HepG2 (cell line): ENCODE data around the gene DNAJB2. TPM values are rescaled to one million over a fixed set of nuclear protein-coding genes. Genes with fewer than 3 reads are reported as not detected.
A peak's percentile ranks its signal among the peaks of the same experiment; 100 is the strongest.

Source experiments
- BRCA1 ChIP-seq: sonication (generic); formaldehyde crosslinking; IDR thresholded peaks from 2 replicates; pipeline ENCODE4 v1.4.0; 2020; ENCODE audit warnings: missing genetic modification reagents
- GATAD2A ChIP-seq: IDR thresholded peaks from 2 replicates; pipeline ENCODE4 v1.6.1; 2016
- KLF13 ChIP-seq: sonication (generic); formaldehyde crosslinking; IDR thresholded peaks from 2 replicates; pipeline ENCODE4 v1.4.0; 2020; ENCODE audit warnings: mild to moderate bottlenecking, missing genetic modification reagents
- MED1 ChIP-seq: sonication (generic); formaldehyde crosslinking; IDR thresholded peaks from 2 replicates; pipeline ENCODE4 v1.4.0; 2020; ENCODE audit warnings: missing genetic modification reagents
- NFE2L1 ChIP-seq: sonication (generic); formaldehyde crosslinking; IDR thresholded peaks from 2 replicates; pipeline ENCODE4 v1.4.0; 2020; ENCODE audit warnings: missing genetic modification reagents, mild to moderate bottlenecking, borderline replicate concordance
- PAF1 ChIP-seq: IDR thresholded peaks from 2 replicates; pipeline ENCODE4 v1.6.1; 2016; ENCODE audit warnings: missing genetic modification reagents, missing compliant biosample characterization
- PAX8 ChIP-seq: sonication (generic); formaldehyde crosslinking; IDR thresholded peaks from 2 replicates; pipeline ENCODE4 v1.8.0; 2022; ENCODE audit warnings: mild to moderate bottlenecking, missing genetic modification reagents, borderline replicate concordance
- TCF12 ChIP-seq, 2 experiments: fragments of 450-650 bp in 1 of 2; sonication (generic) in 1 of 2; formaldehyde crosslinking in 1 of 2; IDR thresholded peaks; 2 replicates each; pipeline versions ENCODE4 v1.6.1 to v1.8.0; 2017 to 2022; ENCODE audit warnings: antibody characterized with exemption in 1 of 2, mild to moderate bottlenecking in 1 of 2, missing genetic modification reagents in 1 of 2, moderate library complexity in 1 of 2
- TEF ChIP-seq: sonication (generic); formaldehyde crosslinking; IDR thresholded peaks from 2 replicates; pipeline ENCODE4 v1.5.0; 2020; ENCODE audit warnings: missing genetic modification reagents
- UBTF ChIP-seq: sonication (generic); formaldehyde crosslinking; IDR thresholded peaks from 2 replicates; pipeline ENCODE4 v1.4.0; 2020; ENCODE audit warnings: mild to moderate bottlenecking, missing genetic modification reagents
- USF2 ChIP-seq, 2 experiments: sonication (generic) in 1 of 2; formaldehyde crosslinking in 1 of 2; IDR thresholded peaks; 2 replicates each; pipeline versions ENCODE4 v1.5.1 to v1.6.1; 2011 to 2020; ENCODE audit warnings: borderline replicate concordance in 1 of 2, low read depth in 1 of 2, low read length in 1 of 2, mild to moderate bottlenecking in 1 of 2, missing genetic modification reagents in 1 of 2, moderate library complexity in 1 of 2
- ZFYVE20 ChIP-seq: sonication (generic); formaldehyde crosslinking; IDR thresholded peaks from 2 replicates; pipeline ENCODE4 v1.8.0; 2023; ENCODE audit warnings: low read depth, mild to moderate bottlenecking, moderate library complexity, missing genetic modification reagents, borderline replicate concordance
- ZNF225 ChIP-seq: sonication (generic); formaldehyde crosslinking; IDR thresholded peaks from 2 replicates; pipeline ENCODE4 v1.4.0; 2020; ENCODE audit warnings: mild to moderate bottlenecking, missing genetic modification reagents
- ZNF367 ChIP-seq: sonication (generic); formaldehyde crosslinking; IDR thresholded peaks from 2 replicates; pipeline ENCODE4 v1.4.0; 2020; ENCODE audit warnings: missing genetic modification reagents, borderline replicate concordance
- ZNF775 ChIP-seq: sonication (generic); formaldehyde crosslinking; IDR thresholded peaks from 2 replicates; pipeline ENCODE4 v1.4.0; 2020; ENCODE audit warnings: missing genetic modification reagents, mild to moderate bottlenecking, moderate library complexity, borderline replicate concordance
- polyA plus RNA-seq, 8 experiments: library from polyadenylated mRNA; depleted of rRNA in 3 of 8; stranded (reverse) in 7 of 8; unstranded in 1 of 8; fragments of >200 nt; fragmentation: Illumina TruSeq in 4 of 8; extraction: Trizol in 4 of 8; gene quantifications; 2 replicates each; pipeline versions ENCODE4 v1.2.1 to v1.2.3, GENCODE V29; 2011 to 2016; ENCODE audit warnings: low read depth in 4 of 8, missing spikeins in 1 of 8, mixed read lengths in 1 of 8; ENCODE audit not compliant: insufficient read depth in 1 of 8
- total RNA-seq, 5 experiments: library from RNA; depleted of rRNA; stranded (reverse); fragments of >200 nt; fragmentation: Illumina TruSeq; extraction: Trizol; gene quantifications; 2 replicates each; pipeline ENCODE4 v1.2.3, GENCODE V29; 2016; ENCODE audit warnings: low read depth in 1 of 5
- TF ChIP-seq, protein P1 (sequence below): sonication (generic); formaldehyde crosslinking; IDR thresholded peaks from 2 replicates; pipeline ENCODE4 v1.4.0; 2020; ENCODE audit warnings: missing genetic modification reagents, borderline replicate concordance
- TF ChIP-seq, protein P2 (sequence below): sonication (generic); formaldehyde crosslinking; IDR thresholded peaks from 2 replicates; pipeline ENCODE4 v1.5.0; 2020; ENCODE audit warnings: mild to moderate bottlenecking, missing genetic modification reagents, moderate library complexity

DNAJB2 gene
- total and polyA plus RNA-seq, 2 of the 13 experiments (the other 11 are each of a cell fraction or from before 2014, with no cell fraction given) = 21.3 to 31.1 TPM

DNA sequence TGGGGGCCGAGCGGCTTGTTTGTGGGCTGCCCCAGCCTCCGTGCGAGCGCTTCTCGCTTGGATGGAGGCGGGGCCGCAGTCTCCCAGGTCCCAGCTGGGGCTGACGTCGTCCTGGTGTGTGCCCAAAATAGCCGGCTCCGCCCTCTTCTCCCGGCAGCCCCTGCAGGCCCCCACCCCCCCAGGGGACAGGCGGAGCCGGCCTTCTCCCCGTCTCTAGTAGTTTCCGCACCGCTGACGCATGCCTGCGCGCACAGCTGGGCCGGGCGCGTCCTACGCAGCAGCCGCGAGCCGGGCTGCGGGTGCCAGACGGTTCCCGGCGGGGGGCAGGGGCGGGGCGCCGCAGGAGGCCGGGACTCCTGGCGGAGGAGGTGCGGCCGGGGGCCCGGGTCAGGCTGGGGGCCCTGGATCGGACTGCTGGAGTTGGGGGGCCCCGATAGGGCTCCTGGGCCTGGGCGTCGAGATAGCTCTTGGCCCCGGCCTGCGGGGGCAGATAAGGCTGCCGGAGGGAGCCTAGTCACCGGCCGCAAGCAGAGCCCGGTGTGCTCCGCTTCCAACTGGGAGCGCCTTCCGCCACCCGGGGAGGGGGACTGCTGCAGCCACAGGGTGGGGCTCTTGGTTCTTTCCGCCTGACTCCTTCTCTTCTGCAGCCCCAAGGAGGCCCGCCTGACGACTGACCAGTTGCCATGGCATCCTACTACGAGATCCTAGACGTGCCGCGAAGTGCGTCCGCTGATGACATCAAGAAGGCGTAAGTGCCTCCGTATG, at the start of gene DNAJB2 (continued):
- TF ChIP-seq ZNF775 (CRISPR knock-in tag) = no peak
- TF ChIP-seq, protein P1, sequence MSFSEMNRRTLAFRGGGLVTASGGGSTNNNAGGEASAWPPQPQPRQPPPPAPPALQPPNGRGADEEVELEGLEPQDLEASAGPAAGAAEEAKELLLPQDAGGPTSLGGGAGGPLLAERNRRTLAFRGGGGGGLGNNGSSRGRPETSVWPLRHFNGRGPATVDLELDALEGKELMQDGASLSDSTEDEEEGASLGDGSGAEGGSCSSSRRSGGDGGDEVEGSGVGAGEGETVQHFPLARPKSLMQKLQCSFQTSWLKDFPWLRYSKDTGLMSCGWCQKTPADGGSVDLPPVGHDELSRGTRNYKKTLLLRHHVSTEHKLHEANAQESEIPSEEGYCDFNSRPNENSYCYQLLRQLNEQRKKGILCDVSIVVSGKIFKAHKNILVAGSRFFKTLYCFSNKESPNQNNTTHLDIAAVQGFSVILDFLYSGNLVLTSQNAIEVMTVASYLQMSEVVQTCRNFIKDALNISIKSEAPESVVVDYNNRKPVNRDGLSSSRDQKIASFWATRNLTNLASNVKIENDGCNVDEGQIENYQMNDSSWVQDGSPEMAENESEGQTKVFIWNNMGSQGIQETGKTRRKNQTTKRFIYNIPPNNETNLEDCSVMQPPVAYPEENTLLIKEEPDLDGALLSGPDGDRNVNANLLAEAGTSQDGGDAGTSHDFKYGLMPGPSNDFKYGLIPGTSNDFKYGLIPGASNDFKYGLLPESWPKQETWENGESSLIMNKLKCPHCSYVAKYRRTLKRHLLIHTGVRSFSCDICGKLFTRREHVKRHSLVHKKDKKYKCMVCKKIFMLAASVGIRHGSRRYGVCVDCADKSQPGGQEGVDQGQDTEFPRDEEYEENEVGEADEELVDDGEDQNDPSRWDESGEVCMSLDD (CRISPR knock-in tag) = 0 out of 2 replicates have a peak, but pooled peaks have one; percentile 42
- TF ChIP-seq ZNF225 (CRISPR knock-in tag) = no peak
- no peak for TF ChIP-seq NFE2L1 (CRISPR knock-in tag)
- TF ChIP-seq MED1 (CRISPR knock-in tag) = peak; percentile 75; the same call in 1 of the 2 replicates
- no peak for TF ChIP-seq PAF1 (CRISPR knock-in tag)
- peak; percentile 79 for TF ChIP-seq UBTF (CRISPR knock-in tag)
- TF ChIP-seq GATAD2A = peak; percentile 69
- no peak for TF ChIP-seq TCF12 (IDR thresholded peaks at IDR 0.05)
- TF ChIP-seq TCF12 (CRISPR knock-in tag; IDR thresholded peaks at IDR 0.05) = peak; percentile 85; the same call in 1 of the 2 replicates
- TF ChIP-seq BRCA1 (CRISPR knock-in tag) = 0 out of 2 replicates have a peak, but pooled peaks have one; percentile 45
- TF ChIP-seq, protein P2, sequence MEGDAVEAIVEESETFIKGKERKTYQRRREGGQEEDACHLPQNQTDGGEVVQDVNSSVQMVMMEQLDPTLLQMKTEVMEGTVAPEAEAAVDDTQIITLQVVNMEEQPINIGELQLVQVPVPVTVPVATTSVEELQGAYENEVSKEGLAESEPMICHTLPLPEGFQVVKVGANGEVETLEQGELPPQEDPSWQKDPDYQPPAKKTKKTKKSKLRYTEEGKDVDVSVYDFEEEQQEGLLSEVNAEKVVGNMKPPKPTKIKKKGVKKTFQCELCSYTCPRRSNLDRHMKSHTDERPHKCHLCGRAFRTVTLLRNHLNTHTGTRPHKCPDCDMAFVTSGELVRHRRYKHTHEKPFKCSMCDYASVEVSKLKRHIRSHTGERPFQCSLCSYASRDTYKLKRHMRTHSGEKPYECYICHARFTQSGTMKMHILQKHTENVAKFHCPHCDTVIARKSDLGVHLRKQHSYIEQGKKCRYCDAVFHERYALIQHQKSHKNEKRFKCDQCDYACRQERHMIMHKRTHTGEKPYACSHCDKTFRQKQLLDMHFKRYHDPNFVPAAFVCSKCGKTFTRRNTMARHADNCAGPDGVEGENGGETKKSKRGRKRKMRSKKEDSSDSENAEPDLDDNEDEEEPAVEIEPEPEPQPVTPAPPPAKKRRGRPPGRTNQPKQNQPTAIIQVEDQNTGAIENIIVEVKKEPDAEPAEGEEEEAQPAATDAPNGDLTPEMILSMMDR (CRISPR knock-in tag) = peak; percentile 49
- TF ChIP-seq PAX8 = no peak
- 0 out of 2 replicates have a peak, but pooled peaks have one; percentile 84 for TF ChIP-seq ZNF367
- TF ChIP-seq TEF = no peak
- TF ChIP-seq USF2 (IDR thresholded peaks at IDR 0.05; ENCODE audit: low read depth, low read length) = no peak
- peak; percentile 35; the same call in 1 of the 2 replicates for TF ChIP-seq USF2 (CRISPR knock-in tag; IDR thresholded peaks at IDR 0.05; ENCODE audit: borderline replicate concordance)
- TF ChIP-seq ZFYVE20 (CRISPR knock-in tag) = no peak
- TF ChIP-seq KLF13 (CRISPR knock-in tag) = no peak
